ENCODE results near the gene SIVA1. TPM values are rescaled to one million over a fixed set of nuclear protein-coding genes. Genes with fewer than 3 reads are reported as not detected.

Gene SIVA1
- total RNA-seq, 2 donors from 2014 or later, result 76.2 to 85.7 TPM

GRCh38 chr14:104779776-104780512 lies 27.0 kb downstream of the SIVA1 start:
- no peak overlapping the region for H3K27ac Mint-ChIP-seq
- peaks cover 2% of the 10 kb centered on the region for H3K4me1 Mint-ChIP-seq
- H3K36me3 Mint-ChIP-seq (ENCODE audit: low read depth), result no peaks in the 10 kb centered on the region
- no peaks in the 10 kb centered on the region for H3K9me3 ChIP-seq (ENCODE audit: control insufficient read depth, low read length, poor library complexity, severe bottlenecking)
- DNase-seq, result no peak
- peak overlapping the region; percentile 31 for H3K4me3 Mint-ChIP-seq
- no peak for ATAC-seq
- H3K27me3 Mint-ChIP-seq, result no peaks in the 10 kb centered on the region

- no peak overlapping the region for H3K27ac Mint-ChIP-seq
- H3K9me3 ChIP-seq (ENCODE audit: control insufficient read depth, low read length, poor library complexity, severe bottlenecking), result no peaks in the 10 kb centered on the region
- peak overlapping the region; percentile 31 for H3K4me3 Mint-ChIP-seq
- DNase-seq, result no peak
- H3K4me1 Mint-ChIP-seq, result peaks cover 2% of the 10 kb centered on the region
- no peaks in the 10 kb centered on the region for H3K36me3 Mint-ChIP-seq (ENCODE audit: low read depth)
- H3K27me3 Mint-ChIP-seq, result no peaks in the 10 kb centered on the region
- no peak for ATAC-seq
Observed at GRCh38 chr14:104780513-104781030, 27.6 kb downstream of the SIVA1 start.

GRCh38 chr14:104781271-104782077 lies 28.5 kb downstream of the SIVA1 start:
- no peaks in the 10 kb centered on the region for H3K27me3 Mint-ChIP-seq
- H3K4me3 Mint-ChIP-seq, result no peak overlapping the region
- ATAC-seq, result no peak
- H3K4me1 Mint-ChIP-seq, result peaks cover 3% of the 10 kb centered on the region
- H3K36me3 Mint-ChIP-seq (ENCODE audit: low read depth), result no peaks in the 10 kb centered on the region
- DNase-seq, result no peak
- H3K27ac Mint-ChIP-seq, result no peak overlapping the region
- no peaks in the 10 kb centered on the region for H3K9me3 ChIP-seq (ENCODE audit: control insufficient read depth, low read length, poor library complexity, severe bottlenecking)

- Mint-ChIP-seq H3K27me3 (no peaks in the 10 kb centered on the region), H3K36me3 (ENCODE audit: low read depth) (no peaks in the 10 kb centered on the region), H3K27ac (no peak overlapping the region), H3K4me1 (peaks cover 5% of the 10 kb centered on the region), H3K4me3 (no peak overlapping the region)
- no peaks in the 10 kb centered on the region for H3K9me3 ChIP-seq (ENCODE audit: control insufficient read depth, low read length, poor library complexity, severe bottlenecking)
- DNase-seq (no peak), ATAC-seq (no peak)
Observed at GRCh38 chr14:104782086-104782807, 29.3 kb downstream of the SIVA1 start.

GRCh38 chr14:104782808-104783139 lies 29.8 kb downstream of the SIVA1 start:
- no peaks in the 10 kb centered on the region for H3K9me3 ChIP-seq (ENCODE audit: control insufficient read depth, low read length, poor library complexity, severe bottlenecking)

GRCh38 chr14:104783484-104784217 lies 30.7 kb downstream of the SIVA1 start:
- H3K27ac Mint-ChIP-seq, result no peak overlapping the region
- H3K9me3 ChIP-seq (ENCODE audit: control insufficient read depth, low read length, poor library complexity, severe bottlenecking), result no peaks in the 10 kb centered on the region
- H3K36me3 Mint-ChIP-seq (ENCODE audit: low read depth), result no peaks in the 10 kb centered on the region
- peaks cover 5% of the 10 kb centered on the region for H3K4me1 Mint-ChIP-seq
- ATAC-seq (no peak), DNase-seq (no peak)
- H3K4me3 Mint-ChIP-seq, result no peak overlapping the region
- no peaks in the 10 kb centered on the region for H3K27me3 Mint-ChIP-seq

More at GRCh38 chr14:104782808-104783139, 29.8 kb downstream of the SIVA1 start:
- H3K36me3 Mint-ChIP-seq (ENCODE audit: low read depth), result no peaks in the 10 kb centered on the region
- ATAC-seq, result no peak
- H3K4me1 Mint-ChIP-seq, result peaks cover 5% of the 10 kb centered on the region
- no peak overlapping the region for H3K27ac Mint-ChIP-seq
- no peak for DNase-seq
- no peak overlapping the region for H3K4me3 Mint-ChIP-seq
- H3K27me3 Mint-ChIP-seq, result no peaks in the 10 kb centered on the region

- Mint-ChIP-seq H3K36me3 (ENCODE audit: low read depth) (no peaks in the 10 kb centered on the region), H3K27me3 (no peaks in the 10 kb centered on the region), H3K27ac (no peak overlapping the region), H3K4me3 (no peak overlapping the region), H3K4me1 (peaks cover 5% of the 10 kb centered on the region)
- no peak for ATAC-seq
- no peaks in the 10 kb centered on the region for H3K9me3 ChIP-seq (ENCODE audit: control insufficient read depth, low read length, poor library complexity, severe bottlenecking)
- DNase-seq, result no peak
Observed at GRCh38 chr14:104784218-104784568, 31.2 kb downstream of the SIVA1 start.

GRCh38 chr14:104784846-104785707 lies 32.1 kb downstream of the SIVA1 start:
- Mint-ChIP-seq H3K27me3 (no peaks in the 10 kb centered on the region), H3K4me1 (peaks cover 7% of the 10 kb centered on the region), H3K27ac (peak overlapping the region; percentile 16), H3K4me3 (no peak overlapping the region), H3K36me3 (ENCODE audit: low read depth) (no peaks in the 10 kb centered on the region)
- ATAC-seq (no peak), DNase-seq (no peak)
- H3K9me3 ChIP-seq (ENCODE audit: control insufficient read depth, low read length, poor library complexity, severe bottlenecking), result no peaks in the 10 kb centered on the region

GRCh38 chr14:104785708-104786080 lies 32.7 kb downstream of the SIVA1 start:
- no peaks in the 10 kb centered on the region for H3K9me3 ChIP-seq (ENCODE audit: control insufficient read depth, low read length, poor library complexity, severe bottlenecking)
- Mint-ChIP-seq H3K27ac (peak overlapping the region; percentile 16), H3K4me3 (no peak overlapping the region), H3K27me3 (no peaks in the 10 kb centered on the region), H3K4me1 (peaks cover 7% of the 10 kb centered on the region), H3K36me3 (ENCODE audit: low read depth) (no peaks in the 10 kb centered on the region)
- DNase-seq (no peak), ATAC-seq (no peak)

- ATAC-seq, result peak; percentile 63
- H3K36me3 Mint-ChIP-seq (ENCODE audit: low read depth), result no peaks in the 10 kb centered on the region
- H3K4me3 Mint-ChIP-seq, result no peak overlapping the region
- H3K4me1 Mint-ChIP-seq, result peaks cover 11% of the 10 kb centered on the region
- no peak for DNase-seq
- no peaks in the 10 kb centered on the region for H3K27me3 Mint-ChIP-seq
- peak overlapping the region; percentile 16 for H3K27ac Mint-ChIP-seq
- no peaks in the 10 kb centered on the region for H3K9me3 ChIP-seq (ENCODE audit: control insufficient read depth, low read length, poor library complexity, severe bottlenecking)
Observed at GRCh38 chr14:104786091-104786586, 33.2 kb downstream of the SIVA1 start.

GRCh38 chr14:104786726-104787675 lies 34.1 kb downstream of the SIVA1 start:
- DNase-seq, result no peak
- Mint-ChIP-seq H3K27me3 (no peaks in the 10 kb centered on the region), H3K4me3 (no peak overlapping the region), H3K27ac (peak overlapping the region; percentile 16), H3K4me1 (peaks cover 16% of the 10 kb centered on the region), H3K36me3 (ENCODE audit: low read depth) (no peaks in the 10 kb centered on the region)
- H3K9me3 ChIP-seq (ENCODE audit: control insufficient read depth, low read length, poor library complexity, severe bottlenecking), result no peaks in the 10 kb centered on the region
- no peak for ATAC-seq

All from T-helper 17 cell (primary cell).